ENCODE results near the gene RASSF7. TPM values are rescaled to one million over a fixed set of nuclear protein-coding genes. Genes with fewer than 3 reads are reported as not detected.

Gene RASSF7
- total RNA-seq, 1 donor from 2014 or later: 32.3 TPM

DNA sequence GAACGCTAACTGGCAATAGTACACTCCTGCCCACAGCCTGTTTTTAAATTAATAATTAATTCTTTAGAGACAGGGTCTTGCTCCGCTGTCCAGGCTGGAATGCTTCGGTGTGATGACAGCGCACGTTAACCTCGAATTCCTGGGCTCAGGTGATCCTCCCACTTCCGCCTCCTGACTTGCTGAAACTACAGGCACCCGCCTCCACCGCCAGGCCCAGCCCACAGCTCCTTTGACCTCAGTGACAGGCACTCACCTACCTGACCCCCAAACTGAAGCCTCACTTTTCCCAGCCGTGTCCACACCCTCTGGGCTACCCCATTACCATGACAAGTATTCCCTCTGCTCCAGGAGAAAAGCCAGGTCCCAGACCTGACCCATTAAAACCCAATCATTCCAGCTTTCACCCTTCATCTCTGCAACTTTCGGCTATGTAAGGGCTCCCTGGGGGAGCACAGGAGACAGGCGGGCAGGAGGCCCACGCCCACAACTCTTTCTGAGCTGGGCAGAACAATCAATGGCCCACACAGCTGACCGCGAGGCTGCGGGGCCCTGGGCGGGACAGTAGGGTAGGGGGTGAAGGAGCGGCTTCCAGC lies 962 bp upstream of the RASSF7 start:
- peak overlapping the region; percentile 93 for H3K4me2 ChIP-seq (ENCODE audit: low read length)
- peak overlapping the region; percentile 81 for H3K4me3 Mint-ChIP-seq (ENCODE audit: unreplicated experiment)
- peaks cover 4% of the 10 kb centered on the region for H3K4me1 Mint-ChIP-seq (ENCODE audit: low read depth, unreplicated experiment)
- H3K9ac ChIP-seq (ENCODE audit: low read length): no peak overlapping the region
- H4K20me1 ChIP-seq (ENCODE audit: insufficient read depth, low read length): no peaks in the 10 kb centered on the region
- H3K27ac ChIP-seq (ENCODE audit: low read depth, low read length): no peak overlapping the region
- peak overlapping the region; percentile 67 for H3K4me3 ChIP-seq (ENCODE audit: insufficient read depth, low read depth, low read length)
- TF ChIP-seq EZH2 (IDR thresholded peaks at IDR 0.05; ENCODE audit: insufficient read depth, low read length): no peak
- TF ChIP-seq, protein P1, sequence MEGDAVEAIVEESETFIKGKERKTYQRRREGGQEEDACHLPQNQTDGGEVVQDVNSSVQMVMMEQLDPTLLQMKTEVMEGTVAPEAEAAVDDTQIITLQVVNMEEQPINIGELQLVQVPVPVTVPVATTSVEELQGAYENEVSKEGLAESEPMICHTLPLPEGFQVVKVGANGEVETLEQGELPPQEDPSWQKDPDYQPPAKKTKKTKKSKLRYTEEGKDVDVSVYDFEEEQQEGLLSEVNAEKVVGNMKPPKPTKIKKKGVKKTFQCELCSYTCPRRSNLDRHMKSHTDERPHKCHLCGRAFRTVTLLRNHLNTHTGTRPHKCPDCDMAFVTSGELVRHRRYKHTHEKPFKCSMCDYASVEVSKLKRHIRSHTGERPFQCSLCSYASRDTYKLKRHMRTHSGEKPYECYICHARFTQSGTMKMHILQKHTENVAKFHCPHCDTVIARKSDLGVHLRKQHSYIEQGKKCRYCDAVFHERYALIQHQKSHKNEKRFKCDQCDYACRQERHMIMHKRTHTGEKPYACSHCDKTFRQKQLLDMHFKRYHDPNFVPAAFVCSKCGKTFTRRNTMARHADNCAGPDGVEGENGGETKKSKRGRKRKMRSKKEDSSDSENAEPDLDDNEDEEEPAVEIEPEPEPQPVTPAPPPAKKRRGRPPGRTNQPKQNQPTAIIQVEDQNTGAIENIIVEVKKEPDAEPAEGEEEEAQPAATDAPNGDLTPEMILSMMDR (IDR thresholded peaks at IDR 0.05; ENCODE audit: insufficient read depth, low read depth, low read length): no peak
- no peaks in the 10 kb centered on the region for H3K9me3 ChIP-seq (ENCODE audit: insufficient read depth, low read depth, low read length)
- peaks cover 8% of the 10 kb centered on the region for H3K4me1 ChIP-seq (ENCODE audit: insufficient read depth, low read length)
- FAIRE-seq: no peak
- no peak for DNase-seq (ENCODE audit: low read depth)
- no peaks in the 10 kb centered on the region for H3K36me3 ChIP-seq (ENCODE audit: insufficient read depth, low read length)
- peaks cover 9% of the 10 kb centered on the region for H3K27me3 Mint-ChIP-seq (ENCODE audit: low read depth, unreplicated experiment)
- peak overlapping the region; percentile 73 for H2AFZ ChIP-seq (ENCODE audit: low read depth, low read length)
- H3K79me2 ChIP-seq (ENCODE audit: insufficient read depth, low read length): no peaks in the 10 kb centered on the region
- peak overlapping the region; percentile 70 for H3K27ac Mint-ChIP-seq (ENCODE audit: unreplicated experiment)
- H3K9me3 Mint-ChIP-seq (ENCODE audit: unreplicated experiment): peaks cover 2% of the 10 kb centered on the region
- peaks cover 9% of the 10 kb centered on the region for H3K36me3 Mint-ChIP-seq (ENCODE audit: low read depth, unreplicated experiment)
- H3K27me3 ChIP-seq (ENCODE audit: insufficient read depth, low read length): peaks cover 23% of the 10 kb centered on the region

DNA sequence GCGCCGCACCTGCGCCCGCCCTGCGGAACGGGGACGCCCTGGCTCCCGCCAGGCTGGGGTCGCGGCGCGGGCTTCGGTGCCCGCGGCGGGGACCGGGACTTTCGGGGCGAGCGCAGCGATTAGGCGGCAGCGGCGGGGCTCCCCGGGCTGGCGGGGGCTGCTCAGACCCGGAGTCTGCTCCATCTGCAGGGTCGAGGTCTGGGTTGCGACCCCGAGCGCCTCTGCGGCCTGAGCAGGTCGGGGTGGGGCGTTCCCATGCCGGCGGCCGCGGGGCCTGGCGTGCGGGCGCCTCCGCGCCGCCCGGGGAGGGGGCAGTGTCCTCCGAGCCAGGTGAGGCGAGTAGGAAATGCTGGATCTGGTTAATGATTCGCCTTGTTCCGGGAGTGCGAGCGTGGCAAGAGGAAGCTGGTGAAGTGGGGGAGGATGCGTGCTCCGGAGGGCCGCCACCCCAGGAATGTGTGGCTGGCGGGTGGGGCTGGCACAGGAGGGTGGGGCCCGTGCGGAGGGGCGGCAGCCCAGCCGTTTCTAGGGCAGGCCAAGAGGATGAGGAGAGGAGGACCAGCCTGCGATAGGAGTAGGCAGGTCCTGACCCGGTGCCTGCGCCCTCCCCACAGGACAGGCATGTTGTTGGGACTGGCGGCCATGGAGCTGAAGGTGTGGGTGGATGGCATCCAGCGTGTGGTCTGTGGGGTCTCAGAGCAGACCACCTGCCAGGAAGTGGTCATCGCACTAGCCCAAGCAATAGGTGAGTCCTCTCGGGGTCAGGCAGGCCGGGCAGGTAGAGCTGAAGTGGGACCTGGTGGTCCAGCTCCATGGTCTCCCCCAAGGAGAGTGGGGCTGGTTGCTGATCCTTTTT lies 606 bp downstream of the RASSF7 start:
- peaks cover 8% of the 10 kb centered on the region for H3K4me1 ChIP-seq (ENCODE audit: insufficient read depth, low read length)
- no peak overlapping the region for H3K27ac ChIP-seq (ENCODE audit: low read depth, low read length)
- Mint-ChIP-seq H3K36me3 (ENCODE audit: low read depth, unreplicated experiment) (peaks cover 9% of the 10 kb centered on the region), H3K4me3 (ENCODE audit: unreplicated experiment) (peak overlapping the region; percentile 91), H3K27me3 (ENCODE audit: low read depth, unreplicated experiment) (peaks cover 7% of the 10 kb centered on the region), H3K4me1 (ENCODE audit: low read depth, unreplicated experiment) (peaks cover 5% of the 10 kb centered on the region), H3K9me3 (ENCODE audit: unreplicated experiment) (peaks cover 2% of the 10 kb centered on the region), H3K27ac (ENCODE audit: unreplicated experiment) (peak overlapping the region; percentile 66)
- H3K4me3 ChIP-seq (ENCODE audit: insufficient read depth, low read depth, low read length): peak overlapping the region; percentile 67
- H2AFZ ChIP-seq (ENCODE audit: low read depth, low read length): peak overlapping the region; percentile 81
- DNase-seq (ENCODE audit: low read depth) (no peak), FAIRE-seq (no peak)
- H3K9ac ChIP-seq (ENCODE audit: low read length): peak overlapping the region; percentile 68
- peaks cover 17% of the 10 kb centered on the region for H3K27me3 ChIP-seq (ENCODE audit: insufficient read depth, low read length)
- no peak for TF ChIP-seq EZH2 (IDR thresholded peaks at IDR 0.05; ENCODE audit: insufficient read depth, low read length)
- TF ChIP-seq, protein P1 (IDR thresholded peaks at IDR 0.05; ENCODE audit: insufficient read depth, low read depth, low read length): no peak
- H4K20me1 ChIP-seq (ENCODE audit: insufficient read depth, low read length): no peaks in the 10 kb centered on the region
- no peaks in the 10 kb centered on the region for H3K79me2 ChIP-seq (ENCODE audit: insufficient read depth, low read length)
- no peaks in the 10 kb centered on the region for H3K36me3 ChIP-seq (ENCODE audit: insufficient read depth, low read length)
- peak overlapping the region; percentile 93 for H3K4me2 ChIP-seq (ENCODE audit: low read length)
- H3K9me3 ChIP-seq (ENCODE audit: insufficient read depth, low read depth, low read length): no peaks in the 10 kb centered on the region
